GM12878 (cell line): ENCODE data around the gene RTP5. TPM values are rescaled to one million over a fixed set of nuclear protein-coding genes. Genes with fewer than 3 reads are reported as not detected.
A peak's percentile ranks its signal among the peaks of the same experiment; 100 is the strongest.

Source experiments
- ATAC-seq: fragments of 200-7000 bp; cut with Tn5 transposase; 3 replicates; pipeline ENCODE4 v1.9.1; 2020; ENCODE audit warnings: mild to moderate bottlenecking, moderate library complexity
- BruUV-seq: library from RNA; stranded (reverse); fragments of 400-500 nt; replicated peaks from 2 replicates; lab custom pipeline; 2021; lab: Mats Ljungman, UMichigan
- CTCF ChIA-PET: fragments of 300-600 bp; sonication (Branson Sonifier 250); formaldehyde crosslinking; extraction: SDS; loops from one replicate; lab custom pipeline; 2021; ENCODE audit warnings: inconsistent platforms; lab: Yijun Ruan, JAX
- POLR2A ChIA-PET: fragments of 350-600 bp; formaldehyde crosslinking; extraction: SDS; loops from one replicate; lab custom pipeline; 2021; ENCODE audit warnings: inconsistent platforms; lab: Charles Lee
- RAD21 ChIA-PET: fragments of 300-600 bp; sonication (Branson Sonifier 250); formaldehyde crosslinking; loops from one replicate; lab custom pipeline; 2023; ENCODE audit warnings: antibody characterized with exemption; ENCODE audit not compliant: unreplicated experiment; lab: Charles Lee
- SMC1A ChIA-PET: fragments of 300-600 bp; sonication (Branson Sonifier 250); formaldehyde crosslinking; loops from one replicate; lab custom pipeline; 2023; ENCODE audit not compliant: unreplicated experiment, uncharacterized antibody; lab: Charles Lee
- DNase-seq: peaks from one replicate; pipeline ENCODE4 v3.0.0-alpha.2; 2011; ENCODE audit warnings: low read depth, low spot score
- FAIRE-seq: peaks from 3 replicates; lab custom pipeline; 2011; peaks lifted over from hg19 to GRCh38; lab: Jason Lieb, UNC
- H2AFZ ChIP-seq: 2 replicates; pipeline ENCODE4 v1.6.0; 2011; ENCODE audit warnings: low read depth, low read length, control low read depth; ENCODE audit not compliant: control insufficient read depth
- H3K27ac ChIP-seq: 2 replicates; pipeline ENCODE4 v1.5.1; 2011; ENCODE audit warnings: control low read depth; ENCODE audit not compliant: control insufficient read depth, insufficient read depth
- H3K27me3 ChIP-seq, 2 experiments: replicated peaks in 1 of 2; 2 replicates each; pipeline versions ENCODE4 v1.6.0 to v1.6.1; 2011; ENCODE audit warnings: low read length in 1 of 2; ENCODE audit not compliant: control insufficient read depth in 2 of 2, insufficient read depth in 2 of 2
- H3K36me3 ChIP-seq, 2 experiments: 2 replicates each; pipeline ENCODE4 v1.5.1; 2011; ENCODE audit warnings: low read length in 1 of 2; ENCODE audit not compliant: control insufficient read depth in 2 of 2, insufficient read depth in 2 of 2
- H3K4me1 ChIP-seq: 2 replicates; pipeline ENCODE4 v1.6.1; 2011; ENCODE audit warnings: mild to moderate bottlenecking, low read length, moderate library complexity, mixed read lengths; ENCODE audit not compliant: control insufficient read depth, insufficient read depth
- H3K4me2 ChIP-seq: 2 replicates; pipeline ENCODE4 v1.6.0; 2011; ENCODE audit warnings: control low read depth; ENCODE audit not compliant: control insufficient read depth, insufficient read depth
- H3K4me3 ChIP-seq: fragments of 200-600 bp; sonication (generic); 2 replicates; pipeline ENCODE4 v1.5.1; 2016
- H3K79me2 ChIP-seq: 2 replicates; pipeline ENCODE4 v1.6.0; 2011; ENCODE audit warnings: low read length; ENCODE audit not compliant: control insufficient read depth, insufficient read depth
- H3K9ac ChIP-seq: 2 replicates; pipeline ENCODE4 v1.8.0; 2011; ENCODE audit warnings: low read length, control low read depth, mixed read lengths; ENCODE audit not compliant: control insufficient read depth, insufficient read depth
- H3K9me3 ChIP-seq: replicated peaks from 3 replicates; pipeline ENCODE4 v1.5.1; 2011; ENCODE audit warnings: mild to moderate bottlenecking, low read length; ENCODE audit not compliant: control insufficient read depth, insufficient read depth
- H4K20me1 ChIP-seq: 2 replicates; pipeline ENCODE4 v1.6.0; 2011; ENCODE audit not compliant: control insufficient read depth, insufficient read depth
- ETV6 ChIP-seq, 2 experiments: fragments of 450-650 bp in 1 of 2; IDR thresholded peaks in 1 of 2; conservative IDR thresholded peaks in 1 of 2; 2 replicates each; pipeline ENCODE4 v1.6.1; 2014; ENCODE audit warnings: antibody characterized with exemption in 1 of 2, borderline replicate concordance in 1 of 2, low read depth in 1 of 2, mild to moderate bottlenecking in 1 of 2, moderate library complexity in 1 of 2
- HDGF ChIP-seq: fragments of 450-650 bp; IDR thresholded peaks from 2 replicates; pipeline ENCODE4 v1.6.1; 2016; ENCODE audit warnings: antibody characterized with exemption
- HSF1 ChIP-seq: fragments of 150-350 bp; IDR thresholded peaks from 2 replicates; pipeline ENCODE4 v1.6.1; 2014; ENCODE audit warnings: mild to moderate bottlenecking, low read depth, low read length
- IKZF2 ChIP-seq, 2 experiments: fragments of 450-650 bp; IDR thresholded peaks; 2 replicates each; pipeline ENCODE4 v1.6.1; 2017; ENCODE audit warnings: mild to moderate bottlenecking in 2 of 2, moderate library complexity in 2 of 2
- MXI1 ChIP-seq: fragments of 150-350 bp; IDR thresholded peaks from 2 replicates; pipeline ENCODE4 v1.6.1; 2011; ENCODE audit warnings: low read depth, mild to moderate bottlenecking, inconsistent platforms, low read length, improper control_type of control experiment
- NBN ChIP-seq: fragments of 450-650 bp; IDR thresholded peaks from 2 replicates; pipeline ENCODE4 v1.6.1; 2016
- SMARCA5 ChIP-seq: fragments of 450-650 bp; IDR thresholded peaks from 2 replicates; pipeline ENCODE4 v1.6.1; 2017; ENCODE audit warnings: mild to moderate bottlenecking
- USF1 ChIP-seq: IDR thresholded peaks from 2 replicates; pipeline ENCODE4 v1.6.1; 2011; ENCODE audit warnings: borderline replicate concordance, low read depth, mild to moderate bottlenecking, moderate library complexity, mixed read lengths, low read length; ENCODE audit not compliant: insufficient read depth; ENCODE audit errors: extremely low read length
- ZNF207 ChIP-seq: fragments of 450-650 bp; IDR thresholded peaks from 2 replicates; pipeline ENCODE4 v1.6.1; 2014; ENCODE audit warnings: antibody characterized with exemption, mild to moderate bottlenecking, borderline replicate concordance
- WGBS: methylation state at CpG from one replicate; pipeline ENCODE4 v1.1.6; 2016; ENCODE audit warnings: low lambda C conversion rate; ENCODE audit not compliant: insufficient replicate concordance, insufficient coverage; ENCODE audit errors: missing lambda C conversion rate; 5-methylcytosine and 5-hydroxymethylcytosine counted together
- in situ Hi-C: fragments of 300-500 bp; cut with MboI; formaldehyde crosslinking; loops from 9 replicates; pipeline ENCODE4 v1.14.3; 2018; ENCODE audit warnings: mixed read lengths
- intact Hi-C: fragments of 100-400 bp; cut with micrococcal nuclease; formaldehyde crosslinking; loops from one replicate; pipeline ENCODE4 v1.14.2; 2022; ENCODE audit not compliant: unreplicated experiment
- polyA plus RNA-seq, 11 experiments: library from polyadenylated mRNA; depleted of rRNA in 4 of 11; unstranded in 6 of 11; stranded (reverse) in 5 of 11; fragments of >200 nt; fragmentation: Nextera tagmentation in 4 of 11; fragmentation: Illumina TruSeq in 1 of 11; extraction: Ambion mirVana in 4 of 11; extraction: Trizol in 1 of 11; gene quantifications; 1 replicate in 1 of 11; 2 replicates in 10 of 11; pipeline versions ENCODE4 v1.2.1 to v1.2.3, GENCODE V29; 2011 to 2016; ENCODE audit warnings: inconsistent platforms in 2 of 11, missing spikeins in 2 of 11, low read depth in 1 of 11
- total RNA-seq, 4 experiments: library from RNA; depleted of rRNA in 3 of 4; stranded (reverse); fragments of >200 nt in 3 of 4; fragmentation: Illumina TruSeq in 1 of 4; extraction: Trizol in 1 of 4; gene quantifications; 2 replicates each; pipeline versions ENCODE4 v1.2.1 to v1.2.3, GENCODE V29; 2013 to 2021
- TF ChIP-seq, protein P1 (sequence below): fragments of 450-650 bp; IDR thresholded peaks from 2 replicates; pipeline ENCODE4 v1.6.1; 2017; ENCODE audit warnings: low read depth, mild to moderate bottlenecking, moderate library complexity
- TF ChIP-seq, protein P2 (sequence below): IDR thresholded peaks from 2 replicates; pipeline ENCODE4 v1.6.1; 2011; ENCODE audit warnings: low read depth, mild to moderate bottlenecking, low read length, moderate library complexity, borderline replicate concordance; ENCODE audit errors: extremely low read depth

Gene RTP5
- total and polyA plus RNA-seq, 10 of the 15 experiments (the other 5 are each of a cell fraction or from before 2014, with no cell fraction given): 0.05 TPM; not detected in 9

GRCh38 chr2:241861264-241861663 lies 8.3 kb upstream of the RTP5 start:
- TF ChIP-seq NBN (0 out of 2 replicates have a peak, but pooled peaks have one; percentile 64), HDGF (peak; percentile 71; the same call in 1 of the 2 replicates), IKZF2 (IDR thresholded peaks at IDR 0.05) (peak in 1 of 2 experiments; percentile 10; a peak in 1 of 4 replicates), ZNF207 (no peak)
- TF ChIP-seq, protein P1, sequence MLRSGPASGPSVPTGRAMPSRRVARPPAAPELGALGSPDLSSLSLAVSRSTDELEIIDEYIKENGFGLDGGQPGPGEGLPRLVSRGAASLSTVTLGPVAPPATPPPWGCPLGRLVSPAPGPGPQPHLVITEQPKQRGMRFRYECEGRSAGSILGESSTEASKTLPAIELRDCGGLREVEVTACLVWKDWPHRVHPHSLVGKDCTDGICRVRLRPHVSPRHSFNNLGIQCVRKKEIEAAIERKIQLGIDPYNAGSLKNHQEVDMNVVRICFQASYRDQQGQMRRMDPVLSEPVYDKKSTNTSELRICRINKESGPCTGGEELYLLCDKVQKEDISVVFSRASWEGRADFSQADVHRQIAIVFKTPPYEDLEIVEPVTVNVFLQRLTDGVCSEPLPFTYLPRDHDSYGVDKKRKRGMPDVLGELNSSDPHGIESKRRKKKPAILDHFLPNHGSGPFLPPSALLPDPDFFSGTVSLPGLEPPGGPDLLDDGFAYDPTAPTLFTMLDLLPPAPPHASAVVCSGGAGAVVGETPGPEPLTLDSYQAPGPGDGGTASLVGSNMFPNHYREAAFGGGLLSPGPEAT: 0 out of 2 replicates have a peak, but pooled peaks have one; percentile 22
- FAIRE-seq (no peak), ATAC-seq (no peak), DNase-seq (no peak)
- Histone ChIP-seq H3K4me3 (no peak overlapping the region), H2AFZ (no peak overlapping the region), H3K27ac (no peak overlapping the region), H3K9ac (no peak overlapping the region), H4K20me1 (peaks cover 3% of the 10 kb centered on the region; the same call in 1 of the 2 replicates), H3K79me2 (peaks cover 7% of the 10 kb centered on the region), H3K9me3 (no peaks in the 10 kb centered on the region; the same call in 1 of the 3 replicates), H3K27me3 (no peaks in the 10 kb centered on the region; a peak in 1 of 4 replicates), H3K4me2 (no peak overlapping the region), H3K36me3 (no peaks in the 10 kb centered on the region), H3K4me1 (peaks cover 45% of the 10 kb centered on the region)
- ChIA-PET CTCF (no interaction called here), RAD21 (no interaction called here), POLR2A (no interaction called here), SMC1A (no interaction called here)
- 94% methylated on average over 1 of the region's 1 CpG for WGBS
- BruUV-seq: TSS peak; percentile 79
- in situ Hi-C loops: no loop called here
- intact Hi-C loops: no loop called here

- TF ChIP-seq MXI1: no peak
- TF ChIP-seq HSF1: no peak
- TF ChIP-seq ETV6 (conservative IDR thresholded peaks at IDR 0.05 in 1 of 2, IDR thresholded peaks at IDR 0.05 in 1 of 2; ENCODE audit: borderline replicate concordance in 1 of 2, low read depth in 1 of 2): no peak
- no peak for TF ChIP-seq USF1
- TF ChIP-seq, protein P2, sequence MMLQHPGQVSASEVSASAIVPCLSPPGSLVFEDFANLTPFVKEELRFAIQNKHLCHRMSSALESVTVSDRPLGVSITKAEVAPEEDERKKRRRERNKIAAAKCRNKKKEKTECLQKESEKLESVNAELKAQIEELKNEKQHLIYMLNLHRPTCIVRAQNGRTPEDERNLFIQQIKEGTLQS: no peak
- TF ChIP-seq SMARCA5: no peak
- TF ChIP-seq, all 136 proteins: peak for 0
- Histone ChIP-seq H3K36me3 (no peaks in the 10 kb centered on the region), H4K20me1 (peaks cover 3% of the 10 kb centered on the region; the same call in 1 of the 2 replicates), H3K27me3 (no peaks in the 10 kb centered on the region; a peak in 1 of 4 replicates), H3K4me1 (peaks cover 45% of the 10 kb centered on the region), H3K27ac (no peak overlapping the region), H3K79me2 (peaks cover 7% of the 10 kb centered on the region), H2AFZ (no peak overlapping the region), H3K9me3 (no peaks in the 10 kb centered on the region; the same call in 1 of the 3 replicates), H3K4me3 (no peak overlapping the region), H3K9ac (no peak overlapping the region), H3K4me2 (no peak overlapping the region)
- in situ Hi-C loops (no loop called here), intact Hi-C loops (no loop called here)
- WGBS: 72% methylated on average over 7 of the region's 8 CpGs
- CTCF ChIA-PET: no interaction called here
- no peak for ATAC-seq
- SMC1A ChIA-PET: no interaction called here
- DNase-seq: no peak
- RAD21 ChIA-PET: no interaction called here
- no TSS peak for BruUV-seq
- FAIRE-seq: no peak
- POLR2A ChIA-PET: no interaction called here
These were observed 7.4 kb upstream of the RTP5 start for GRCh38 chr2:241862093-241862492.
